GM18508 (cell line): Measurements from ENCODE around the gene CKAP5.
"Not testable (repeated sequence)": the region's sequence is repeated elsewhere in the genome, so short reads cannot be mapped to it uniquely, and the experiment has no call there.

Source experiments
- ATAC-seq: cut with Tn5 transposase; IDR thresholded peaks from one replicate; pipeline ENCODE4 v1.9.1; 2021; ENCODE audit warnings: moderate number of reproducible peaks; ENCODE audit not compliant: insufficient read depth, unreplicated experiment

The CKAP5 gene

GRCh38 chr11:46731545-46731944 is 114.5 kb downstream of the CKAP5 start:
- ATAC-seq: no peak

GRCh38 chr11:46729110-46730027 is 116.7 kb downstream of the CKAP5 start:
- no peak for ATAC-seq

- no peak for ATAC-seq
These were observed 117.4 kb downstream of the CKAP5 start for GRCh38 chr11:46728659-46729040.

- ATAC-seq: no peak
These were observed 118.0 kb downstream of the CKAP5 start for GRCh38 chr11:46727952-46728658.

GRCh38 chr11:46726206-46726862 is 119.7 kb downstream of the CKAP5 start:
- no peak for ATAC-seq

- no peak for ATAC-seq
These were observed 120.5 kb downstream of the CKAP5 start for GRCh38 chr11:46725338-46726205.

- ATAC-seq: no peak
These were observed 122.0 kb downstream of the CKAP5 start for GRCh38 chr11:46724088-46724487.

GRCh38 chr11:46723359-46723680 is 122.8 kb downstream of the CKAP5 start:
- no peak for ATAC-seq

GRCh38 chr11:46722566-46723358 is 123.3 kb downstream of the CKAP5 start:
- ATAC-seq: no peak

GRCh38 chr11:46721286-46721685 is 124.8 kb downstream of the CKAP5 start:
- no peak for ATAC-seq

- no peak for ATAC-seq
These were observed 126.4 kb downstream of the CKAP5 start for GRCh38 chr11:46719543-46720218.

- no peak for ATAC-seq
These were observed 127.0 kb downstream of the CKAP5 start, which contains the start of gene F2 for GRCh38 chr11:46719048-46719542. Gene F2 (plus strand): TSS chr11:46719213. CDS start chr11:46719236, 23 bp downstream.

- ATAC-seq: no peak
These were observed 127.7 kb downstream of the CKAP5 start for GRCh38 chr11:46718155-46719019.

- ATAC-seq: not testable (repeated sequence)
These were observed 128.3 kb downstream of the CKAP5 start for GRCh38 chr11:46717825-46718154.

- ATAC-seq: no peak
These were observed 133.1 kb downstream of the CKAP5 start for GRCh38 chr11:46712874-46713576.

- ATAC-seq: no peak
These were observed 134.8 kb downstream of the CKAP5 start for GRCh38 chr11:46711303-46711702.

- ATAC-seq: no peak
These were observed 135.2 kb downstream of the CKAP5 start for GRCh38 chr11:46710821-46711269.
